ENCODE data around the gene LCE3C. TPM values are rescaled to one million over a fixed set of nuclear protein-coding genes. Genes with fewer than 3 reads are reported as not detected.

LCE3C gene
- polyA plus RNA-seq, 1 donor (not counting 4 experiments of a cell fraction or from before 2014, with no cell fraction given) = 0.20 TPM

- Histone ChIP-seq H3K36me3 (ENCODE audit: control insufficient read depth in 2 of 2, extremely low read depth in 1 of 2, insufficient read depth in 2 of 2, low read length in 2 of 2) (no peaks in the 10 kb centered on the region), H2AFZ (ENCODE audit: control insufficient read depth, low read length) (no peak overlapping the region), H3K79me2 (ENCODE audit: control insufficient read depth, insufficient read depth, low read length) (no peaks in the 10 kb centered on the region), H3K27ac (ENCODE audit: control insufficient read depth, insufficient read depth, low read length) (no peak overlapping the region), H3K9me3 (ENCODE audit: control insufficient read depth, low read depth, low read length) (no peaks in the 10 kb centered on the region), H3K9ac (ENCODE audit: control insufficient read depth, extremely low read depth, insufficient read depth, low read length) (no peak overlapping the region), H3K9me1 (ENCODE audit: control insufficient read depth, extremely low read depth, insufficient read depth, low read length) (no peaks in the 10 kb centered on the region), H4K20me1 (ENCODE audit: control insufficient read depth, extremely low read depth, insufficient read depth, low read length) (no peaks in the 10 kb centered on the region), H3K4me2 (ENCODE audit: control insufficient read depth, extremely low read depth, insufficient read depth, low read depth, low read length) (no peak overlapping the region), H3K27me3 (ENCODE audit: control insufficient read depth, extremely low read depth, insufficient read depth, low read length) (no peaks in the 10 kb centered on the region), H3K4me1 (ENCODE audit: control insufficient read depth, extremely low read depth, insufficient read depth, low read length) (no peaks in the 10 kb centered on the region), H3K4me3 (ENCODE audit: control insufficient read depth in 2 of 3, extremely low read depth in 1 of 3, insufficient read depth in 2 of 3, low read depth in 1 of 3, low read length in 3 of 3) (no peak overlapping the region)
- dilution Hi-C loops (cut with MboI; ENCODE audit: extremely low pct_ligation_motif_present, low sequenced_read_pairs) = no loop called here
- FAIRE-seq (no peak), DNase-seq (ENCODE audit: low read depth, low spot score) (no peak)
- TF ChIP-seq EZH2 (IDR thresholded peaks at IDR 0.05; ENCODE audit: low read length) (no peak), CTCF (optimal IDR thresholded peaks at IDR 0.05 in 1 of 3, IDR thresholded peaks at IDR 0.05 in 1 of 3, conservative IDR thresholded peaks at IDR 0.05 in 1 of 3; ENCODE audit: extremely low read depth in 1 of 3, insufficient read depth in 2 of 3, low read length in 3 of 3) (no peak)
Measured at GRCh38 chr1:152596986-152597385, 3.0 kb upstream of the LCE3C start.

- peaks cover 6% of the 10 kb centered on the region for H3K27me3 ChIP-seq (ENCODE audit: control insufficient read depth, extremely low read depth, insufficient read depth, low read length)
- H3K27ac ChIP-seq (ENCODE audit: control insufficient read depth, insufficient read depth, low read length) = no peak within 1 kb of the TSS
- TF ChIP-seq CTCF (optimal IDR thresholded peaks at IDR 0.05 in 1 of 3, IDR thresholded peaks at IDR 0.05 in 1 of 3, conservative IDR thresholded peaks at IDR 0.05 in 1 of 3; ENCODE audit: extremely low read depth in 1 of 3, insufficient read depth in 2 of 3, low read length in 3 of 3) (no peak), EZH2 (IDR thresholded peaks at IDR 0.05; ENCODE audit: low read length) (no peak)
- H3K79me2 ChIP-seq (ENCODE audit: control insufficient read depth, insufficient read depth, low read length) = no peaks in the 10 kb centered on the region
- H3K36me3 ChIP-seq (ENCODE audit: control insufficient read depth in 2 of 2, extremely low read depth in 1 of 2, insufficient read depth in 2 of 2, low read length in 2 of 2) = no peaks in the 10 kb centered on the region
- H3K9me3 ChIP-seq (ENCODE audit: control insufficient read depth, low read depth, low read length) = peaks cover 5% of the 10 kb centered on the region
- DNase-seq (ENCODE audit: low read depth, low spot score) (no peak), FAIRE-seq (no peak)
- no peak within 1 kb of the TSS for H2AFZ ChIP-seq (ENCODE audit: control insufficient read depth, low read length)
- dilution Hi-C loops (cut with MboI; ENCODE audit: extremely low pct_ligation_motif_present, low sequenced_read_pairs) = no loop called here
- no peak within 1 kb of the TSS for H3K4me2 ChIP-seq (ENCODE audit: control insufficient read depth, extremely low read depth, insufficient read depth, low read depth, low read length)
- no peak within 1 kb of the TSS for H3K9ac ChIP-seq (ENCODE audit: control insufficient read depth, extremely low read depth, insufficient read depth, low read length)
- no peaks in the 10 kb centered on the region for H3K4me1 ChIP-seq (ENCODE audit: control insufficient read depth, extremely low read depth, insufficient read depth, low read length)
- no peaks in the 10 kb centered on the region for H3K9me1 ChIP-seq (ENCODE audit: control insufficient read depth, extremely low read depth, insufficient read depth, low read length)
- no peaks in the 10 kb centered on the region for H4K20me1 ChIP-seq (ENCODE audit: control insufficient read depth, extremely low read depth, insufficient read depth, low read length)
- H3K4me3 ChIP-seq (ENCODE audit: control insufficient read depth in 2 of 3, extremely low read depth in 1 of 3, insufficient read depth in 2 of 3, low read depth in 1 of 3, low read length in 3 of 3) = no peak within 1 kb of the TSS
Measured at GRCh38 chr1:152613511-152613910, 13.5 kb downstream of the LCE3C start, which contains the start of gene LCE3B. TSS of gene LCE3B (plus strand) at chr1:152613811. CDS start at chr1:152613811, 0 bp downstream.

All from keratinocyte (primary cell).